WTC11 (cell line): ENCODE data around the gene ARL6IP6. TPM values are rescaled to one million over a fixed set of nuclear protein-coding genes. Genes with fewer than 3 reads are reported as not detected.
A peak's percentile ranks its signal among the peaks of the same experiment; 100 is the strongest.

Source experiments
- ATAC-seq: fragments of 200-7000 bp; cut with Tn5 transposase; 2 replicates; pipeline ENCODE4 v1.10.0; 2021; ENCODE audit warnings: mild to moderate bottlenecking, moderate library complexity
- CTCF ChIA-PET: fragments of 300-600 bp; sonication (Branson Sonifier 250); formaldehyde crosslinking; loops from one replicate; lab custom pipeline; 2021; ENCODE audit warnings: antibody characterized with exemption; lab: Charles Lee
- POLR2A ChIA-PET: fragments of 350-600 bp; sonication (Branson Sonifier 250); formaldehyde crosslinking; loops from one replicate; lab custom pipeline; 2021; ENCODE audit warnings: antibody characterized with exemption; lab: Charles Lee
- DNase-seq: peaks from one replicate; pipeline ENCODE4 v3.0.0; 2021; ENCODE audit warnings: low spot score
- H3K27ac Mint-ChIP-seq: 2 replicates; pipeline ENCODE4 v1.8.0; 2021; ENCODE audit warnings: mixed read lengths
- H3K27me3 Mint-ChIP-seq: 2 replicates; pipeline ENCODE4 v1.8.0; 2021; ENCODE audit warnings: low read depth, mild to moderate bottlenecking, moderate library complexity, mixed read lengths
- H3K36me3 Mint-ChIP-seq: 2 replicates; pipeline ENCODE4 v1.8.0; 2021; ENCODE audit warnings: mixed read lengths
- H3K4me1 Mint-ChIP-seq: 2 replicates; pipeline ENCODE4 v1.8.0; 2022; ENCODE audit warnings: mixed read lengths
- H3K4me3 Mint-ChIP-seq: 2 replicates; pipeline ENCODE4 v1.8.0; 2021; ENCODE audit warnings: mild to moderate bottlenecking, moderate library complexity, mixed read lengths
- H3K9me3 Mint-ChIP-seq: 2 replicates; pipeline ENCODE4 v1.8.0; 2021; ENCODE audit warnings: mixed read lengths
- EMX1 ChIP-seq: fragments of 250-450 bp; sonication (Bioruptor Pico); IDR thresholded peaks from 2 replicates; pipeline ENCODE4 v1.8.0; 2021; ENCODE audit warnings: mild to moderate bottlenecking
- ERG ChIP-seq: fragments of 250-450 bp; sonication (Bioruptor Pico); IDR thresholded peaks from 2 replicates; pipeline ENCODE4 v1.8.0; 2021; ENCODE audit warnings: mild to moderate bottlenecking
- ESRRA ChIP-seq: sonication (generic); formaldehyde crosslinking; IDR thresholded peaks from 2 replicates; pipeline ENCODE4 v1.8.1; 2022; ENCODE audit warnings: mild to moderate bottlenecking, missing genetic modification reagents, borderline replicate concordance
- GRHL2 ChIP-seq: fragments of 250-450 bp; sonication (Bioruptor Pico); IDR thresholded peaks from 2 replicates; pipeline ENCODE4 v1.8.0; 2022; ENCODE audit warnings: mild to moderate bottlenecking, moderate library complexity; ENCODE audit not compliant: insufficient replicate concordance, severe bottlenecking
- HMGA2 ChIP-seq: fragments of 250-450 bp; sonication (Bioruptor Pico); IDR thresholded peaks from 2 replicates; pipeline ENCODE4 v1.4.0; 2021; ENCODE audit warnings: mild to moderate bottlenecking, moderate library complexity
- IRF2 ChIP-seq: sonication (generic); formaldehyde crosslinking; IDR thresholded peaks from 2 replicates; pipeline ENCODE4 v1.8.0; 2022; ENCODE audit warnings: low read depth, missing genetic modification reagents, borderline replicate concordance
- NFE2L1 ChIP-seq: sonication (generic); formaldehyde crosslinking; IDR thresholded peaks from 2 replicates; pipeline ENCODE4 v1.8.1; 2023; ENCODE audit warnings: missing genetic modification reagents
- OVOL2 ChIP-seq: fragments of 250-450 bp; sonication (Bioruptor Pico); IDR thresholded peaks from 2 replicates; pipeline ENCODE4 v1.9.0; 2021; ENCODE audit warnings: mild to moderate bottlenecking, borderline replicate concordance
- PRRX2 ChIP-seq: fragments of 250-450 bp; sonication (Bioruptor Pico); IDR thresholded peaks from 2 replicates; pipeline ENCODE4 v1.8.0; 2021; ENCODE audit warnings: mild to moderate bottlenecking
- SMAD3 ChIP-seq: sonication (generic); formaldehyde crosslinking; IDR thresholded peaks from 2 replicates; pipeline ENCODE4 v1.8.0; 2022; ENCODE audit warnings: missing genetic modification reagents, mild to moderate bottlenecking, borderline replicate concordance
- TEAD4 ChIP-seq: sonication (generic); formaldehyde crosslinking; IDR thresholded peaks from 2 replicates; pipeline ENCODE4 v1.8.0; 2022; ENCODE audit warnings: mild to moderate bottlenecking, missing genetic modification reagents
- ZNF219 ChIP-seq: sonication (generic); formaldehyde crosslinking; IDR thresholded peaks from 2 replicates; pipeline ENCODE4 v1.8.0; 2023; ENCODE audit warnings: missing genetic modification reagents, mild to moderate bottlenecking, borderline replicate concordance
- ZNF232 ChIP-seq: sonication (generic); formaldehyde crosslinking; IDR thresholded peaks from 2 replicates; pipeline ENCODE4 v1.8.0; 2022; ENCODE audit warnings: mild to moderate bottlenecking, missing genetic modification reagents
- ZNF281 ChIP-seq: sonication (generic); formaldehyde crosslinking; IDR thresholded peaks from 2 replicates; pipeline ENCODE4 v1.8.0; 2023; ENCODE audit warnings: mild to moderate bottlenecking, missing genetic modification reagents
- ZNF532 ChIP-seq: fragments of 250-450 bp; sonication (Bioruptor Pico); IDR thresholded peaks from 2 replicates; pipeline ENCODE4 v1.9.0; 2021; ENCODE audit warnings: mild to moderate bottlenecking, borderline replicate concordance
- total RNA-seq: library from RNA; stranded (reverse); gene quantifications from 3 replicates; pipeline ENCODE4 v1.2.3, GENCODE V29; 2021
- TF ChIP-seq, protein P1 (sequence below): sonication (generic); formaldehyde crosslinking; conservative IDR thresholded peaks from 2 replicates; pipeline ENCODE4 v1.8.1; 2023; ENCODE audit warnings: mild to moderate bottlenecking, low read depth, missing genetic modification reagents, moderate library complexity
- TF ChIP-seq, protein P2 (sequence below): sonication (generic); formaldehyde crosslinking; IDR thresholded peaks from 2 replicates; pipeline ENCODE4 v1.8.0; 2023; ENCODE audit warnings: missing genetic modification reagents
- TF ChIP-seq, protein P3 (sequence below): sonication (generic); formaldehyde crosslinking; IDR thresholded peaks from 2 replicates; pipeline ENCODE4 v1.8.1; 2022; ENCODE audit warnings: mild to moderate bottlenecking, moderate library complexity, missing genetic modification reagents

The ARL6IP6 gene
- total RNA-seq, 1 experiment from 2014 or later: 40.4 TPM

GRCh38 chr2:152791979-152792378 is 73.6 kb downstream of the ARL6IP6 start:
- Mint-ChIP-seq H3K27ac (no peak overlapping the region), H3K9me3 (peaks cover 19% of the 10 kb centered on the region), H3K27me3 (no peaks in the 10 kb centered on the region), H3K4me1 (peaks cover 28% of the 10 kb centered on the region), H3K36me3 (peaks cover 9% of the 10 kb centered on the region), H3K4me3 (no peak overlapping the region)
- DNase-seq (no peak), ATAC-seq (no peak)
- TF ChIP-seq, protein P1, sequence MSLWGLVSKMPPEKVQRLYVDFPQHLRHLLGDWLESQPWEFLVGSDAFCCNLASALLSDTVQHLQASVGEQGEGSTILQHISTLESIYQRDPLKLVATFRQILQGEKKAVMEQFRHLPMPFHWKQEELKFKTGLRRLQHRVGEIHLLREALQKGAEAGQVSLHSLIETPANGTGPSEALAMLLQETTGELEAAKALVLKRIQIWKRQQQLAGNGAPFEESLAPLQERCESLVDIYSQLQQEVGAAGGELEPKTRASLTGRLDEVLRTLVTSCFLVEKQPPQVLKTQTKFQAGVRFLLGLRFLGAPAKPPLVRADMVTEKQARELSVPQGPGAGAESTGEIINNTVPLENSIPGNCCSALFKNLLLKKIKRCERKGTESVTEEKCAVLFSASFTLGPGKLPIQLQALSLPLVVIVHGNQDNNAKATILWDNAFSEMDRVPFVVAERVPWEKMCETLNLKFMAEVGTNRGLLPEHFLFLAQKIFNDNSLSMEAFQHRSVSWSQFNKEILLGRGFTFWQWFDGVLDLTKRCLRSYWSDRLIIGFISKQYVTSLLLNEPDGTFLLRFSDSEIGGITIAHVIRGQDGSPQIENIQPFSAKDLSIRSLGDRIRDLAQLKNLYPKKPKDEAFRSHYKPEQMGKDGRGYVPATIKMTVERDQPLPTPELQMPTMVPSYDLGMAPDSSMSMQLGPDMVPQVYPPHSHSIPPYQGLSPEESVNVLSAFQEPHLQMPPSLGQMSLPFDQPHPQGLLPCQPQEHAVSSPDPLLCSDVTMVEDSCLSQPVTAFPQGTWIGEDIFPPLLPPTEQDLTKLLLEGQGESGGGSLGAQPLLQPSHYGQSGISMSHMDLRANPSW: no peak
- TF ChIP-seq, protein P2, sequence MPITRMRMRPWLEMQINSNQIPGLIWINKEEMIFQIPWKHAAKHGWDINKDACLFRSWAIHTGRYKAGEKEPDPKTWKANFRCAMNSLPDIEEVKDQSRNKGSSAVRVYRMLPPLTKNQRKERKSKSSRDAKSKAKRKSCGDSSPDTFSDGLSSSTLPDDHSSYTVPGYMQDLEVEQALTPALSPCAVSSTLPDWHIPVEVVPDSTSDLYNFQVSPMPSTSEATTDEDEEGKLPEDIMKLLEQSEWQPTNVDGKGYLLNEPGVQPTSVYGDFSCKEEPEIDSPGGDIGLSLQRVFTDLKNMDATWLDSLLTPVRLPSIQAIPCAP (CRISPR knock-in tag): no peak
- no peak for TF ChIP-seq NFE2L1 (CRISPR knock-in tag)
- TF ChIP-seq HMGA2: no peak
- TF ChIP-seq, protein P3, sequence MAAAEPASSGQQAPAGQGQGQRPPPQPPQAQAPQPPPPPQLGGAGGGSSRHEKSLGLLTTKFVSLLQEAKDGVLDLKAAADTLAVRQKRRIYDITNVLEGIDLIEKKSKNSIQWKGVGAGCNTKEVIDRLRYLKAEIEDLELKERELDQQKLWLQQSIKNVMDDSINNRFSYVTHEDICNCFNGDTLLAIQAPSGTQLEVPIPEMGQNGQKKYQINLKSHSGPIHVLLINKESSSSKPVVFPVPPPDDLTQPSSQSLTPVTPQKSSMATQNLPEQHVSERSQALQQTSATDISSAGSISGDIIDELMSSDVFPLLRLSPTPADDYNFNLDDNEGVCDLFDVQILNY (CRISPR knock-in tag): no peak
- no peak for TF ChIP-seq PRRX2
- no peak for TF ChIP-seq ZNF532 (CRISPR knock-in tag)
- TF ChIP-seq ERG (CRISPR knock-in tag): no peak
- no peak for TF ChIP-seq TEAD4 (CRISPR knock-in tag)
- TF ChIP-seq IRF2 (CRISPR knock-in tag): no peak
- POLR2A ChIA-PET: interaction anchor here (0.7 kb wide), 1 partner anchor 147 kb away, joined by 3 read pairs; no protein-coding TSS in a partner anchor
- CTCF ChIA-PET: interaction anchor here (0.9 kb wide), 1 partner anchor 69 kb away, joined by 3 read pairs; no protein-coding TSS in a partner anchor

GRCh38 chr2:152792974-152793373 is 74.6 kb downstream of the ARL6IP6 start:
- POLR2A ChIA-PET: interaction anchor here (0.7 kb wide), 1 partner anchor 148 kb away, joined by 3 read pairs; no protein-coding TSS in a partner anchor
- ATAC-seq: peak; percentile 58; the same call in 1 of the 2 replicates
- no peaks in the 10 kb centered on the region for H3K27me3 Mint-ChIP-seq
- H3K4me1 Mint-ChIP-seq: peaks cover 28% of the 10 kb centered on the region
- no peak overlapping the region for H3K27ac Mint-ChIP-seq
- DNase-seq: no peak
- TF ChIP-seq ZNF232 (no peak), ESRRA (no peak)
- CTCF ChIA-PET: no interaction called here
- H3K4me3 Mint-ChIP-seq: no peak overlapping the region
- H3K36me3 Mint-ChIP-seq: peaks cover 1% of the 10 kb centered on the region; the same call in 1 of the 2 replicates
- peaks cover 11% of the 10 kb centered on the region for H3K9me3 Mint-ChIP-seq

DNA sequence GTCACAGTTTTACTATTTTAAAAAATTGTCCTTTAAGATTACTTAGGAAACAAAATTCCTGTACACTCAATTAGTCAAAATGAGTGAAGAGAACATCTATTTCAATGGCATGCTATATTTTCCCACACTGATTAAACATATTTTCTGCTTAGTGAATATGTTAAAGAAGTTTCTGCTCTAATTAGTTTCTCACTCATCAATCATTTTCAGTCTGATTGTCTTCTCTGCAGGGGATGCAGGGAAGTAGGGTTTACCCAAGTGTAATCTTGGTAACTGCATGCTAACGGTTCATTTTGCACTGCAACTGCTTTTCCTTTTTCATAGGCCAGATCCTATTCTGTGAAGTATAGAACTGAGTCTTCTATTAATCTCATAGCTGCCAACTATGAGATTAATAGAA is 78.5 kb downstream of the ARL6IP6 start:
- Mint-ChIP-seq H3K4me1 (peaks cover 19% of the 10 kb centered on the region), H3K9me3 (peaks cover 26% of the 10 kb centered on the region), H3K27me3 (no peaks in the 10 kb centered on the region), H3K36me3 (peaks cover 7% of the 10 kb centered on the region), H3K4me3 (no peak overlapping the region), H3K27ac (no peak overlapping the region)
- no peak for DNase-seq
- no peak for ATAC-seq
- ChIA-PET POLR2A (no interaction called here), CTCF (no interaction called here)
- TF ChIP-seq SMAD3 (CRISPR knock-in tag) (no peak), EMX1 (CRISPR knock-in tag) (no peak), ZNF219 (CRISPR knock-in tag) (no peak), OVOL2 (CRISPR knock-in tag) (no peak), GRHL2 (CRISPR knock-in tag) (no peak), ZNF281 (CRISPR knock-in tag) (no peak)
